DMS 273 treated with DMSO at 0.1 percent for 48 hours (cell line): ENCODE results near the gene GZF1.
A peak's percentile ranks its signal among the peaks of the same experiment; 100 is the strongest.
"Not testable (repeated sequence)": the region's sequence is repeated elsewhere in the genome, so short reads cannot be mapped to it uniquely, and the experiment has no call there.

Experiments used
- DNase-seq: peaks from one replicate; lab custom pipeline; 2025; lab: John Stamatoyannopoulos, UW

The GZF1 gene

DNA sequence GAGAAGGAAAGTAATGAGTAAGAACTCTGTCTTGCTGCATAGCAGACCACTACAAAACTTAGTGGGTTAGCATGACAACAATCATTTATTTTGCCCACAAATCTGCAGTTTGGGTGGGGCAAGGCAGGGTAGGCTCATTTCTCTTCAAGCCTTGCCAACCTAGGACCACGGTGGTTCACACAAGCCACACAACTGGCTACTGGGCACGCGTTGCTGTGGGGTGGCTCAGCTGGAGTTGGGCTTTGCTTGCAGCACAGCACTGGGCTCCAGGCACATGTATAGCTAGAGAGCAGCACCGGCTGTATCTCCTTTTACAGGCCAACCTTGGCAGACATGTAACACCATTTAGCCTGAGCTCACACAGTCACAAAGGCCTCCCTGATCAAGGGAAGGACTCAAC lies 16.0 kb upstream of the GZF1 start:
- no peak for DNase-seq

DNA sequence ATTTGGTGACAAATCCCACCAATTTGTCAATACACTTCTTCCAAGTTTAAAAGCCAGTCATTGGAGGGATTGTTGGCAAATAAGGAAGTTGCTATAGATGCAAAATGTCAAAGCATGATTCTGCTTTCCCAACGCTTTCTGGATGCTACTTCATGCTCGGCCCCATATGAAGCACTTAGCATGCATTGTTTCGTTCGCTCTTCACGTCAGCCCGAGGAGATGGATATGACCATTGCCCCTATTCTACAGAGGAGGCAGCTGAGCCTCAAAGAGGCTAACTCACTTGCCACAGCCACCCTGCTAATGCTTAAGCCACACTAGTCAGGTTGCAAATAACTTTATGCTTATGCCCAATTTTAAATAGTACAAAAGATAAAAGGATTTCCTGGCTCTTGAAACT lies 14.2 kb upstream of the GZF1 start:
- DNase-seq, result no peak

DNA sequence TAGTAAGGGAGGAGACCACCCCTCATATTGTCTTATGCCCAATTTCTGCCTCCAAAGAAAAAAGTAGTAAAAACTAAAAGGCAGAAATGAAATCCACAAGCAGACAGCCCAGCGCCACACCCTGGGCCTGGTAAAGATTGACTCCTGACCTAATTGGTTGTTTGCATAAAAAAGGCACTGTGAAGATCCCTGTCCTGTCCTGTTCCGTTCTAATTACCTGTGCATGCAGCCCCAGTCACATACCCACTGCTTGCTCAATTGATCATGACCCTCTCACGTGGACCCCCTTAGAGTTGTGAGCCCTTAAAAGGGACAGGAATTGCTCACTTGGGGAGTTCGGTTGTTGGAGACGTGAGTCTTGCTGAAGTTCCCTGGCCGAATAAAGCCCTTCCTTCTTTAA lies 13.5 kb upstream of the GZF1 start:
- DNase-seq, result not testable (repeated sequence)

DNA sequence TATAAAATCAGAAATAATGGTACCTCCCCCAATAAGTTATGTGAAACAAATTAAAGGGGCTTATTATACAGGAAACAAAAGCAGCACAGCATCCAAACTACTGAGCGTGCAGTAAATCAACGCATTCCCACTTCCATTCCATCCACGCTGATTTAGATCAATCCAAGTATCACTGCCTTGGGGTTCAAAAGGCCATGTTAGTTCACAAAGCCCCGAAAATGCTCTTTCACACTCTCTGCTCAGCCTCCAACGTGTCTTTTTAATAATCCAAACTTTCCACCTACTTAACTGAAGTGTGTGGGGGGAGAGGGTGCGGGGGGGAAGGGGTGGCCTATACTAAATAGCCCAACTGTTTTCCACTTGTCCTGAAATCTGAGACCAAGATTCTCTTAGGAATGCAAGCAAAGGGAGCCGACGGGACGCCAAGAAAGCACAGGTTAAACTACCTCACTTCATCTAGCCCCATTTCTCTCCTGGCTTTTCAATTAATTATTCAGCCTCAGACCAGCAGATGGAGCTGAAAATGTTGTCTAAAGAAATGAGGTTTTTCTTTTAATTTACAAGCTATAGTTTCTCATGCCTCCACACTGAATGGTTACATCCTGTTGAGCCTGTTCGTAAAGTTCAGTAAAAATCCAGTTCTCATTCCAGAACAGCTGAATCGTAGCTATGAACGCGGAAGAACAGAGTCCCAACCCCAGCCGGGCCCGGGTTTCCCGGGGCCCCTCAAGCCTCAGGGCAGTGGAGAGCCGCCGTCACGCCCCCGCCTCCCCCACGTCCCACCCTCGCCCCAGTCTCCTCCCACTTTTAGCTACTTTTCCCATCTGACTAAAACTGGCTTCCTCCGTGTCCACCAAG lies 12.4 kb upstream of the GZF1 start:
- peak; percentile 78 for DNase-seq

DNA sequence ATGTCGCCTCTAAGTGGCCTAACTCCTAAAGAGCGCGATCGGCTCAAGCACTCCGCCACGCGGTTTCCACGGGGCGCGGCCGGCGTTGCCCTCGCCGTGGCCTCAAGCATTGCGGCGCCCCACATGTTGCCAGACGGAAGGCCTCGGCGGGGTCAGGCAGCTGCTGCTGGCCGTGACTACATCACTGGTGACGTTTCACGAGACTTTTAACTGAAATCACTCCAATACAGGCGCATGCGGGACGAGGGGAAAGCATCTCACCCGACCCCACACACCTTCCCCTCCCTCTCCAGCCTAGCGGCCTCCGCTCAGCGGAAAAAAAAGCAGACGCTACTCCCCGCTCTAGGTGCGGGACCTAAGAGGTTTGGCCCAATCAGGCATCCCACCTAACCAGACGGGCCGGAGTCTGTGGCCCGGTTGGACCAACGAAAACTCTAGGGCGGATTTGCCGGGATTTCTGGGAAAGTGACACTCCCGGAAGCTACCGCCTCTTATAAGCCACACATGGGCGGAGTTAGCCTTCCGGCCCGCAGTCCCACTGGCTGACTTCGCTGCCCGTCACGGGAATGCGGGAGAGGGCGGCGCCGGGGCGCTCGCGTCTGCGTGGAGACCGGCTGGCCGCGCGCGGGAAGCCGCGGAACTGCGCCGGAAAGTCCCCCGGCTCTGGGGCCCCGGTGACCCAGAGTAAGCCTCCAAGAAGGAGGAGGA lies 11.6 kb upstream of the GZF1 start, which contains the start of gene NXT1:
Gene NXT1, plus strand, starts transcription at position 596 of the 708 bp plus-strand sequence. CDS start 3,251 bp downstream, outside the sequence.
- peak; percentile 94 for DNase-seq

DNA sequence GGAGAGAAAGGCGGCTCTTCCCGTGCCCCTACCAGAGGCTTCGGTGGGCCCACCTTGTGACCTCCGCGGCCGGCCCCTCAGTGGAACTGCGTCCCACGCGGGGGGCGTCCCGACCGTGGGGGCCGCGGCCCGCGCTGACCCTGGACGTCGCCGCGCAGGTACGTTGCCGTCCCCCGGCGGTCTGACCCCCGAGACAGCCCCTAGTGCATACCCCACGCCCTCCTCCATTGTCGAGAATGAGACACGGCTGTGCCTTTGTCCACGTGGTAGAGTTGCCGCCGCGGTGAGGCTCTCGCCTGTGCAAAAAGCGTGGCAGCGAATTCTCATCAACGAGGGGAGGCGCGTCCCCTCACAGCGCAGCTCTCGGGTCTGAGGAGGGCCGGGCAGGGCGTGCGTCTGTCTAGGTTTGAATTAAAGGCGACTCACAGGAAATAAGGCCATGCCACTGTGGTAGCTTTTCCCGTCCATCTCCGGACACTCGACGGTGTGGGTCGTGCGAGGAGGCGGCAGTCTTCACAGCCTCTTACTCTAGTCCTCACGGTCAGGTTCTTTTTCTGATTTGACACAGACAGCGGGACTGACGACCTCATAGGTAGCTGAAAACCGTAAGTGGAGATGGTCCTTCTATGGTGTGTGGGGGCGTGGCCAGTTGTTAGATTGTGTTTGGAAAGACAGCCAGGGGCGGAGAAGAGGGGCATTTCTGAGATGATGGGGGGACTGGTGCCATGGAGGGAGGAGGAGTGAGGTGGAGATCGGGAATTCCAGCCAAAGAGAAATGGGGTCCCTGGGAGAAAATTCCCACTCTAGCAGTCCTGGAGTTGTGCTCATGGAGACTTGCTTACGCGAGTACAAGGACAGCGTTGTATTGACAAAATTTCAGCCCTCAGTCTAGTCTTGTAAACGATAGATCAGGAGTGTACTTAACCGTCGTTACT lies 10.8 kb upstream of the GZF1 start:
- DNase-seq, result peak; percentile 21

DNA sequence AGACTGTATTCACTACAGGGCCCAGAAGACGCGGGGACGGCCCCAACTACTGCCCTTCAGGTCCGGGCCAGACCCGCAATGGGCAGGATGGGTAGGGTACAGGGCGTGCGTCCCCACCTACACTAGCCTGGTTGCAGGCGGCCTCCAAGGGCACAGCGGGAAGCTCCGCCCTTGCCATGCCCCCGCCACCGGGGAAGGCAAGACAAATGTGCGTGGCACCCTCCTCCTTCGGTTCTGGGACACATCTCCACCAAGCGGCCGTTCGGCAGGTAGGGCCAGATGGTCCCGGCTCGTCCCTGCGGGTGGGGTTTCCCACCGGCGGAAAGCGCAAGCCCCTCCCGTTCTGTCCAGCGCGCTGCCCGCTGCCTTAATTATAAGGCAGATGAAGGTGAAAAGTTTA lies 5.8 kb upstream of the GZF1 start:
- no peak for DNase-seq

DNA sequence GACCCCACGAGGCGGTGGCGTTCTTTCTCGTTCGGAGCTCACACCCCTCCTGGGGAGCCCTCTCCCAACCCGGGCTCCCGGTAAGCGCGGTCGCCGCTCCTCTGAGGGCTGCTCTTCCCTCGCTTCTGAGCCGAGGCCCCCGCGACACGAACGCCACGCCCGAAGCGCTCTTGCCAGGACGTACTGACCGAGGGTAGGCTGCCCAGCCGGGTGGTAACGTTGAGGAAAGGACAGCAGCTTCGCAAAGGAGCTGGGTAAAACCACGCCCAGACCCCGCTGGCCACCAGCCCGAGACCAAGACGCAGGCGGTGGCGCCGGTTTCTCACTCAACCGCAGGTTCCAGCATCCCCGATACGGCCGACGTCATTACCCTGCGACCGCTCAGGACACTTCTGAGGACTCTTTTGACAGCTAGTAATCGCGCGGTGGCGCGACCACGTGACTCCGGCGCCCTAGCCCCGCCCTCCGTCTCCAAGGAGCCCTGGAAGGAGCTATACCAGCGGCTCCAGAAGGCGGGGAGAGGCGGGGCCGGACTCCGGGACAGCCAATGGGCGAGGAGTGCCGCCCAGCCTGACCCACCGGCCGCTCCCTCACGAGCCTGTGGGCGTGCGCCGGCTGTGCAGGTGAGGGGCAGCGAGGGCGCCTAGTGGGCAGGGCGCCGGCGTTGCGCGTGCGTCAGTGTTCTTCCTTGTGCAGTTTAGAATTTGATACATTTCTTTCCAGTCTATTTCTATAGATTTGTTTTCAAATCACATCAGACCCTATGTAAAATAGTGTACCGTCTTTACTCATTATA lies 4.0 kb upstream of the GZF1 start:
- peak; percentile 97 for DNase-seq

DNA sequence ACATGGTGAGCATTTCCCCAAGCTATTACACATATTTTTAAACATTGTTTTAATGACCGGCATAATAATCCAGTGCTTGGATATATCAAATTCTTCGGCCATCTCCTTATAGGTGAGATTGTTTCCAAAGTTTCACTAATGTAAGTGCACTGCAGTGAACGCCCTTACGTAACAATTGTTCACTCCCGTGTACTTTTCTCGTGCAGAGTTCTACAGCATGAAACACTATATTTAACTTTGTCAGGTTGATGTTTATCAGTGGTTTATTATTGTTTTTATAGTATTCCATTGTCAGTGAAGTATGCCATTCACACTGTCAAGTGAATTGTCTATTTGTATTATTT lies 3.4 kb upstream of the GZF1 start:
- no peak for DNase-seq

DNA sequence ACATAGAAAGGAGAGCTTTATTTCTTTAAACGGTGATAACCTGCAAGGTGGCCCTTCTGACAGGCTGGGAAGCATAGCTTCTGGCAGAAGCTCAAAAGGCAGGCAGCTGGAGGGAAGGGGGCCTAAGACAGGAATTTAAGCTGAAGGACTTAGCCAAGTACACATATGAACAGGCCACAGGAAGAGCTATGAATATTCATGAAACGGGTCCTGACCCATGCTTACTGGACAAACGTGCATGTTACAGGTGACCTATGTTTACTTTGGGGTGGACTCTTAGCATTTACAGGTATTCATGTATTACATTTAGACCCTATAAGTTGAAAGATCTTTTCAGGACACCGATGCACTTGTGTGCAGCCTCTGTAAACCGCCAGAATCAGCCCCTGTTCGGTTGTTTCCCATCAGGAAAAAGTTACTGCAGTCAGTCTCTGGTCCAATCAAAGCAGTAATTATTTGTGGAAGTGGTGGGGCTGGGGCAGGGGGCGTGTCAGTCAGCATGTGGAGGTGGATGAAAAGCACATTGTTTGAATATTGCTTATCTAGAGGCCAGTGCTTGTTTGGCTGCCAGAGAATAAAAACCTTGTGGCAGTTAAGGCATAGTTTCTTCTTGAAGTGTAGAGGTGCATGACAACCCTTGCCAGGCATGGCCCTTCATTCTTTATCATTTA lies 2.9 kb upstream of the GZF1 start:
- no peak for DNase-seq

DNA sequence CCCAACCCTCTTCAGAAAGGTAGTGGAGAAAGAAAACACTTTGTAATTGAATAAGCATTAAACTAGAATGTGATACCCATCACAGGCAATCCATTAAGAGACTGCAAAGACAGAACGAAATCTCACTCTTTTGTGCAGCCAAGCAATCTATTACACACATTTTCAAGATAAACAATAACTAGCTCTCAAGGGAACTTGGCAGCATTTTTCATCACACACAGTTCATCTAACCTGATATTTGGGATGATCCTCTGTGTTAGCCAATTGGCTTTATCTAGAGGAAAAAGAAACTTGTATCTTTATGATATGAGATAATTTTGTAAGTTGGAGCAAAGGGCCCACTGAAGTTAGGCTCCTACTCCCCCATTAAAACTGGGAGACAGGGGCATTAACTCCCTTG lies 1.5 kb upstream of the GZF1 start:
- DNase-seq, result no peak

DNA sequence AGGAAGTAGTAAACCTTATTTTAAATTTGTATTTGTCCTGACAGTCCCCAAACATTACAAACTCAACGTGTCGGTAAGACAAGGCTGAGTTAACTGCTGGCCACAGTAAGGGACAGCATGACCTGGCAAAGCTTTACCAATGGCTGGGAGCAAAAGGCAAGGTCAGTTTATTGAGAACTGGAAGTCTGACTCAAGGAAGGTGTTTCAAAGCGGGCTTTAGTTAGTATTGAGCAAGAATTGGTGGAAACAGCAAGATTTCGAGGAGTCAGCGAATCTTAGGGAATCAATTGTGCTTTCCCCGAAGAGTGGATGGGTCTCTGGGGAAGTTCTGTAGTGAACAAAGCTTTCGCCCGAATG lies 885 bp upstream of the GZF1 start:
- no peak for DNase-seq

DNA sequence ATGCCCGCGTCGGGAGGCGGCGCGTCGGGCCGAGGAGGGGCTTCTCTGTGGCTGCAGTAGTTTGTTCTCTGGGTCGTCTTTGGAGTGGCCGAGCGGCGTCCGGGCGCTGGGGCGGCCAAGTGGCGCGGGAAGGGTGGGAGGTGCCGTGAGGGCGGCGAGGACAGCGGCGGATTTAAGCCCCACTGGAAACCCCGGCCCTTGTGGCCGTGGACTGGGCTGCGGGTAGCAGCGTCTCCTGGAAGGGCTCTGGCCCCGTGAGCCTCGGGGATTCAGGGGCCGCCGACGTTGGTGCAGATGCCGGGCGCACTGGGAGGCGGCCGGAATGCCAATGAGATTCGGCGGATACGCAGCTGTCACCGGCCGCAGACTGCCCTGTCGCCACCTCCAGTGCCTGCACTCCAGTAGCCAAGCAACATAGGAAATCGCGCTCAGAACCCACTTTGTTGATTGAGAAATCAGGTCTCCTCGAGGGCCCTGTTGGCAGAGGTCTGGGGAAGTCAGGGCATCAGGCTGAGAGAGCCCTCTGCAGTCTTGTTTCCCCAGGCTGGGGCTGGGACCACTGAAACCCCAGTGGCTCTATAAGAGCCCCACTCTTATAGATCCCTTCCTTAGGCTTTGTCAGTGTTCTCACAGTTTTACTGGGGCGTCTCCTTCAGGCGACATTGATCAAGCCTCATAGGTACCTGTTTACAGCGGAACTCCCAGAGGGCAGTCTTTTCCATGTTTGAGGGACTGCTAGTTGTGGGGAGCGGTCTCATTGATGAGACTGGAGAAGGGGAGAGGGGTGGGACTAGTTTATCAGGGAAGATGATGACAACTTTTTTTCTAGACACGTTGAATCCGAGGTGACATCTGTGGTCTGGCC lies 642 bp downstream of the GZF1 start:
- DNase-seq, result no peak

DNA sequence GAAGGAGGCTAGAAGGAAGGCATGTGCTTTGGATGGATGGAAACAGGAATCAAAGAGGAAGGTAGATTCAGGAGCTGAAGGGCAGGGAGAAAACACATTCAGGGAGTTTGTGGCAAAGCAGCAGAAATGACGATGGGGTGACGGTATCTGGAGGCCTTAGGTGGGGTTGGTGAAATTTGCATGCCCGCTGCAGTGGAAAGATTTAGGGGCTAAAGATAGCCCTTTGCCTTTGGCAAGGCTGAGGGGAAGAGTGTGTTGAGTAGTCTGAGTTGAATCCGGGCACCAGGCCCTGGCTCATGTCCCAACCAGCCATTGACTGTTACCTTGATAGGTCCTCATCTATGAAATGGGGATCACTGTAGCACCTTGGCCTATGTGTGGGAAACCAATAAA lies 1.3 kb downstream of the GZF1 start:
- no peak for DNase-seq

DNA sequence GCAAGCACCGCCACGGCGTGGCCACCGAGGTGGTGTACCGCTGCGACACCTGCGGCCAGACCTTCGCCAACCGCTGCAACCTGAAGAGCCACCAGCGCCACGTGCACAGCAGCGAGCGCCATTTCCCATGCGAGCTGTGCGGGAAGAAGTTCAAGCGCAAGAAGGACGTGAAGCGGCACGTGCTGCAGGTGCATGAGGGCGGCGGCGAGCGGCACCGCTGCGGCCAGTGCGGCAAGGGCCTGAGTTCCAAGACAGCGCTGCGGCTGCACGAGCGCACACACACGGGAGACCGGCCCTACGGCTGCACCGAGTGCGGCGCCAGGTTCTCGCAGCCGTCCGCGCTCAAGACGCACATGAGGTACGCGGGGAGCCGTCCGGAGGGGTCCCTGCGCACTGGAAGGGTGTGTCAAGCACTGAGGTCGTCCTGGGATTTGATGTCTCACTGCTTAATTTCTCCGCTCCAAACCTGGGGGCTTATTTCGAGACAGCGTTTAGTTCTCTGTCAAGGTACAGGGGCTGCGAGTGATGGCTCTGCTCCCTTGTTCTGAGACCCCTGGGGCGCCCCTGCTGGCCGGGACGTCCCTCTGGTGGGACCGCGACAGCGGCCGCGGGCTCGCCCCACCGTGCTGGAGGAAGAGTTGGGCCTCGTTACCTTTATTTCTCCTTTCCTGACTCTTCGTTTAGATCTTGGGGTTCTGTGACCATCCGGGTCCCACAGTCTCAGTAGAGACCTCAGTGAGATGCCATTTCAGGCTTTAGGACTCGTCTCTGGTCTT lies 3.6 kb downstream of the GZF1 start:
- no peak for DNase-seq

DNA sequence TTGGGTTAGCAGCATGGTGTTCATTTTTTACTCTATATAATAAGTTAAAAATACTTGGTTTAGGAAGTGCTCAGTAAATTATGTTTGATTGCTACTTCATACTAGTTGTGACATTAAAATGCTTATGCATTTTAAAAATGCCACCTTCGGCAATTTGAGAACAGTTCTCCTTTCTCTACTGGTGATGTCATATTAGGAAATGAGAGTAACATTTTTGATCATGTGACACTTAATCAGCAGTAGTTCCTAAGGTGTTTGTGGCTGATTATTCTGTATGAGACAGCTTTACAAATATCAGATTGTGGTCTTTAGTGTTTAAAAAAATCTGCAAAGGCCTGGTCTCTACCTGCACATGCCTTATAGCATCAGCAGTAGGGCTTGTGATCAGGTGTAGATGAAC lies 4.4 kb downstream of the GZF1 start:
- no peak for DNase-seq

DNA sequence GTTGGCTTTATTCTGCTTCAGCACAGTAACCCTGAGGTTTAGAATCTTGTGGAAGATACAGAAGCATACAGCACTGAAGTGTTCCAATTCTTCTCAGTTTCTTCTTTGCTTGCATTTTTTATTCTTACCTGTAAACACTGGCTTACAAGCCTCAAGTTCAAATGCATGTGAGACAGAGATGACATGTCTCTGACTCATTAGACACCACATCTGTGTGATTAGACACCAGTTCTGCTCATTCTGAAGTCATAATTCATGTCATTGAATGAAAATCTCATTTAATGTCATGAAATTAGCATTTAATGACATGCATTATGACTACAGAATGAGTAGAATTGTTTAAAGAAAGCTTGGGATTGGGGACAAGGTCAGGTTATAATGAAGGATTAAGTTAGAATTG lies 5.8 kb downstream of the GZF1 start:
- DNase-seq, result no peak

DNA sequence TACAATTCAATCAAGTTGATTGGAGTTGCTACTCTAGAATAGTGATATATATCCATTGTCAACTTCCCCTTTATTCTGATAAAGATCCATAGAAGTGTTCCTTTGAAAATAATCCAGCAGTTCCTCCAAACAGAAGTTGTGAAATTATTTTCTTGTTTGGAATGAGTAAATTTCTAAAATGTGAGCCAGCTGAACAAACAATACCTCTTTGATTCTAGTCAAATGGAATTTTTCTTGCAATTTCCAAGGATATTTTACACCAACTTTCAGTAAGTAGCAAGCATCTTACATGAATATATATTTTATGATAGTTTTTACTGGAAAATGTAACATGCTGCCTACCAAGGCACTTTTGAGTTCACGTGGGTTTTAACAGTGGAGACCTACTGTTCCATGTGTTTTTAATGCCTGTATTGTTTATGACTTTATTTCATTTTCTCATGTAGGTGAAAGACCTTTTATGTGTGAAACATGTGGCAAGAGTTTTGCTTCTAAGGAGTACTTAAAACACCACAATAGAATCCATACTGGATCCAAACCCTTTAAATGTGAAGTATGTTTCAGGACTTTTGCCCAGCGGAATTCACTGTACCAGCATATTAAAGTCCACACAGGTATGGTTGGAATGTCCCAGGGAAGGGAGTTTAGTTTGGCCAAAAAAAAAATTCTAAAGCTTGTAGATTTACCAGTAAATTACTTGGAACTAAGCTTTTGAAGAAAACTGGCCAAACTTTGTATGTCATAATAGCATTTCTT lies 6.5 kb downstream of the GZF1 start:
- no peak for DNase-seq
